ENCODE results near the gene LIPM. TPM values are rescaled to one million over a fixed set of nuclear protein-coding genes. Genes with fewer than 3 reads are reported as not detected.

The LIPM gene
- total and polyA plus RNA-seq, 2 of the 13 experiments (the other 11 are each of a cell fraction or from before 2014, with no cell fraction given) = not detected

- TF ChIP-seq ZNF142 (CRISPR knock-in tag; IDR thresholded peaks at IDR 0.05) = no peak
Measured at GRCh38 chr10:88830643-88831268, 28.2 kb downstream of the LIPM start (continued).

DNA sequence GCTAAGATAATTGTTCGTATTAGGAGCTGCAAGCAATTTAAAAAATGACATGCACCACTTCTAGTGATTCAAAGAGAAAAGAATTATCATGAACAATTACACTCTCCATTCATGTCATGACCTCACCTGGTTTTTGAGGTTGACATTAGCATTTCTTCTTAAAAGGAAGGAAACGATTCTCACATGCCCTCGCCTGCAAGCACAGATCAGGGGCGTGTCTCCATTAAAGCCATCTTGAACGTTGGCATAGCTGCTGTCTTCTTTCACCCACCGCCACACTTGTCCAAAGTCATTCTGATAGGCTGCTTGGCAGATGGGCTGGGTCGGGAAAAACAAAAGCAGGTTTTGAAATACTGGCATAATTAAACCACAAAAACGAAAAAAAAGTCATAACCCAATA is 29.2 kb downstream of the LIPM start:
- FAIRE-seq (no peak), ATAC-seq (no peak), DNase-seq (ENCODE audit: low spot score) (no peak)
- POLR2A ChIA-PET = no interaction called here
- Histone ChIP-seq H4K20me1 (ENCODE audit: insufficient read depth, low read length) (no peaks in the 10 kb centered on the region), H3K36me3 (replicated peaks in 1 of 2; ENCODE audit: control insufficient read depth in 1 of 2, insufficient read depth in 2 of 2, low read length in 2 of 2) (no peaks in the 10 kb centered on the region), H3K4me1 (ENCODE audit: insufficient read depth, low read length) (no peaks in the 10 kb centered on the region), H3K79me2 (ENCODE audit: insufficient read depth, low read length) (no peaks in the 10 kb centered on the region), H3K27ac (ENCODE audit: extremely low read length, insufficient read depth, low read length) (no peak overlapping the region), H3K9me3 (ENCODE audit: low read length) (no peaks in the 10 kb centered on the region), H2AFZ (ENCODE audit: low read length) (no peak overlapping the region), H3K9ac (ENCODE audit: insufficient read depth, low read depth, low read length) (no peak overlapping the region), H3K4me3 (replicated peaks in 1 of 3; ENCODE audit: insufficient read depth in 1 of 3, low read depth in 2 of 3, low read length in 3 of 3) (no peak overlapping the region), H3K27me3 (ENCODE audit: control insufficient read depth in 1 of 2, insufficient read depth in 2 of 2, low read length in 2 of 2) (no peaks in the 10 kb centered on the region), H3K4me2 (ENCODE audit: low read depth, low read length) (no peak overlapping the region)
- WGBS (ENCODE audit: low lambda C conversion rate) = 18% methylated on average over 8 of the region's 8 CpGs
- intact Hi-C loops (cut with micrococcal nuclease; ENCODE audit: unreplicated experiment) = no loop called here
- in situ Hi-C loops (cut with HindIII; ENCODE audit: extremely low pct_ligation_motif_present, low pct_unique_long_range_greater_than_20kb) = loop anchor here (25.0 kb wide), 1 partner anchor 381 kb away; the partner anchor contains the start of gene CH25H
- CTCF ChIA-PET (ENCODE audit: low intra/inter-chr PET ratio, low total read pairs) = no interaction called here
- no TSS peak for BruUV-seq (replicated peaks)
- TF ChIP-seq ZFP37 (CRISPR knock-in tag; IDR thresholded peaks at IDR 0.05; ENCODE audit: borderline replicate concordance) = no peak
- TF ChIP-seq, protein P1, sequence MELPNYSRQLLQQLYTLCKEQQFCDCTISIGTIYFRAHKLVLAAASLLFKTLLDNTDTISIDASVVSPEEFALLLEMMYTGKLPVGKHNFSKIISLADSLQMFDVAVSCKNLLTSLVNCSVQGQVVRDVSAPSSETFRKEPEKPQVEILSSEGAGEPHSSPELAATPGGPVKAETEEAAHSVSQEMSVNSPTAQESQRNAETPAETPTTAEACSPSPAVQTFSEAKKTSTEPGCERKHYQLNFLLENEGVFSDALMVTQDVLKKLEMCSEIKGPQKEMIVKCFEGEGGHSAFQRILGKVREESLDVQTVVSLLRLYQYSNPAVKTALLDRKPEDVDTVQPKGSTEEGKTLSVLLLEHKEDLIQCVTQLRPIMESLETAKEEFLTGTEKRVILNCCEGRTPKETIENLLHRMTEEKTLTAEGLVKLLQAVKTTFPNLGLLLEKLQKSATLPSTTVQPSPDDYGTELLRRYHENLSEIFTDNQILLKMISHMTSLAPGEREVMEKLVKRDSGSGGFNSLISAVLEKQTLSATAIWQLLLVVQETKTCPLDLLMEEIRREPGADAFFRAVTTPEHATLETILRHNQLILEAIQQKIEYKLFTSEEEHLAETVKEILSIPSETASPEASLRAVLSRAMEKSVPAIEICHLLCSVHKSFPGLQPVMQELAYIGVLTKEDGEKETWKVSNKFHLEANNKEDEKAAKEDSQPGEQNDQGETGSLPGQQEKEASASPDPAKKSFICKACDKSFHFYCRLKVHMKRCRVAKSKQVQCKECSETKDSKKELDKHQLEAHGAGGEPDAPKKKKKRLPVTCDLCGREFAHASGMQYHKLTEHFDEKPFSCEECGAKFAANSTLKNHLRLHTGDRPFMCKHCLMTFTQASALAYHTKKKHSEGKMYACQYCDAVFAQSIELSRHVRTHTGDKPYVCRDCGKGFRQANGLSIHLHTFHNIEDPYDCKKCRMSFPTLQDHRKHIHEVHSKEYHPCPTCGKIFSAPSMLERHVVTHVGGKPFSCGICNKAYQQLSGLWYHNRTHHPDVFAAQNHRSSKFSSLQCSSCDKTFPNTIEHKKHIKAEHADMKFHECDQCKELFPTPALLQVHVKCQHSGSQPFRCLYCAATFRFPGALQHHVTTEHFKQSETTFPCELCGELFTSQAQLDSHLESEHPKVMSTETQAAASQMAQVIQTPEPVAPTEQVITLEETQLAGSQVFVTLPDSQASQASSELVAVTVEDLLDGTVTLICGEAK (IDR thresholded peaks at IDR 0.05) = no peak
- TF ChIP-seq, protein P1 (CRISPR knock-in tag; IDR thresholded peaks at IDR 0.05) = no peak
- TF ChIP-seq ZNF720 (CRISPR knock-in tag; IDR thresholded peaks at IDR 0.05) = no peak
- TF ChIP-seq YY1 (IDR thresholded peaks at IDR 0.05; ENCODE audit: insufficient read depth, insufficient replicate concordance, low read depth, low read length) = no peak
